ENCODE results near the gene AGO1. TPM values are rescaled to one million over a fixed set of nuclear protein-coding genes. Genes with fewer than 3 reads are reported as not detected.
"Not testable (repeated sequence)": the region's sequence is repeated elsewhere in the genome, so short reads cannot be mapped to it uniquely, and the experiment has no call there.

Gene AGO1
- total and polyA plus RNA-seq, 2 experiments from 2014 or later, result 9.6 to 18.9 TPM

- no peak overlapping the region for H3K27ac ChIP-seq
- TF ChIP-seq CTCF (IDR thresholded peaks at IDR 0.05; ENCODE audit: low read depth, low read length), result no peak
- no peaks in the 10 kb centered on the region for H3K36me3 ChIP-seq
- DNase-seq (ENCODE audit: low read depth in 1 of 2, low spot score in 1 of 2), result no peak
- no peaks in the 10 kb centered on the region for H3K9me3 ChIP-seq (ENCODE audit: low read depth)
- no peaks in the 10 kb centered on the region for H3K4me1 ChIP-seq (ENCODE audit: low read depth)
- no peak overlapping the region for H3K4me3 ChIP-seq
- no peaks in the 10 kb centered on the region for H3K27me3 ChIP-seq
Observed at GRCh38 chr1:35947547-35947946, 64.5 kb downstream of the AGO1 start.

GRCh38 chr1:35958558-35958957, 75.5 kb downstream of the AGO1 start:
- peak in 1 of 2 donors; percentile 10 for DNase-seq (ENCODE audit: low read depth in 1 of 2, low spot score in 1 of 2)
- Histone ChIP-seq H3K9me3 (ENCODE audit: low read depth) (no peaks in the 10 kb centered on the region), H3K36me3 (no peaks in the 10 kb centered on the region), H3K27ac (no peak overlapping the region), H3K4me3 (no peak overlapping the region), H3K4me1 (ENCODE audit: low read depth) (no peaks in the 10 kb centered on the region), H3K27me3 (no peaks in the 10 kb centered on the region)
- TF ChIP-seq CTCF (IDR thresholded peaks at IDR 0.05; ENCODE audit: low read depth, low read length), result no peak

GRCh38 chr1:35959304-35959703, 76.3 kb downstream of the AGO1 start:
- no peak overlapping the region for H3K27ac ChIP-seq
- DNase-seq (ENCODE audit: low read depth in 1 of 2, low spot score in 1 of 2), result no peak

GRCh38 chr1:35962952-35963351, 79.9 kb downstream of the AGO1 start:
- DNase-seq (ENCODE audit: low read depth in 1 of 2, low spot score in 1 of 2), result peak in 1 of 2 donors; percentile 12
- Histone ChIP-seq H3K27me3 (no peaks in the 10 kb centered on the region), H3K36me3 (no peaks in the 10 kb centered on the region), H3K4me3 (no peak overlapping the region), H3K4me1 (ENCODE audit: low read depth) (no peaks in the 10 kb centered on the region), H3K9me3 (ENCODE audit: low read depth) (no peaks in the 10 kb centered on the region), H3K27ac (no peak overlapping the region)
- TF ChIP-seq CTCF (IDR thresholded peaks at IDR 0.05; ENCODE audit: low read depth, low read length), result no peak

More at GRCh38 chr1:35959304-35959703, 76.3 kb downstream of the AGO1 start:
- no peaks in the 10 kb centered on the region for H3K9me3 ChIP-seq (ENCODE audit: low read depth)
- no peaks in the 10 kb centered on the region for H3K4me1 ChIP-seq (ENCODE audit: low read depth)
- no peak overlapping the region for H3K4me3 ChIP-seq
- H3K36me3 ChIP-seq, result no peaks in the 10 kb centered on the region
- no peaks in the 10 kb centered on the region for H3K27me3 ChIP-seq
- TF ChIP-seq CTCF (IDR thresholded peaks at IDR 0.05; ENCODE audit: low read depth, low read length), result no peak

GRCh38 chr1:35964277-35964676, 81.3 kb downstream of the AGO1 start:
- DNase-seq (ENCODE audit: low read depth in 1 of 2, low spot score in 1 of 2); H3K4me1 ChIP-seq (ENCODE audit: low read depth); H3K27ac ChIP-seq; H3K27me3 ChIP-seq; H3K9me3 ChIP-seq (ENCODE audit: low read depth); H3K4me3 ChIP-seq; H3K36me3 ChIP-seq: not testable (repeated sequence)

GRCh38 chr1:35968396-35968795, 85.4 kb downstream of the AGO1 start:
- no peak for TF ChIP-seq CTCF (IDR thresholded peaks at IDR 0.05; ENCODE audit: low read depth, low read length)
- Histone ChIP-seq H3K36me3 (peaks cover 5% of the 10 kb centered on the region), H3K27me3 (no peaks in the 10 kb centered on the region)

More at GRCh38 chr1:35968396-35968795, 85.4 kb downstream of the AGO1 start:
- Histone ChIP-seq H3K4me3 (no peak overlapping the region), H3K4me1 (ENCODE audit: low read depth) (no peaks in the 10 kb centered on the region), H3K27ac (no peak overlapping the region), H3K9me3 (ENCODE audit: low read depth) (no peaks in the 10 kb centered on the region)
- no peak for DNase-seq (ENCODE audit: low read depth in 1 of 2, low spot score in 1 of 2)

Measured in cardiac muscle cell (in vitro differentiated cells and primary cell).